ENCODE results near the gene RPL15.
A peak's percentile ranks its signal among the peaks of the same experiment; 100 is the strongest.

Gene RPL15

GRCh38 chr3:23966328-23966727, 49.4 kb downstream of the RPL15 start:
- no peak for DNase-seq

- peak; percentile 51 for DNase-seq
Measured at GRCh38 chr3:23968463-23969184, 51.7 kb downstream of the RPL15 start.

- DNase-seq, result no peak
Measured at GRCh38 chr3:23969393-23969792, 52.5 kb downstream of the RPL15 start.
